Measurements from ENCODE around the gene MARCHF7. TPM values are rescaled to one million over a fixed set of nuclear protein-coding genes. Genes with fewer than 3 reads are reported as not detected.

Gene MARCHF7
- total and polyA plus RNA-seq, 2 of the 8 experiments (the other 6 are each of a cell fraction or from before 2014, with no cell fraction given), result 18.3 to 116 TPM

DNA sequence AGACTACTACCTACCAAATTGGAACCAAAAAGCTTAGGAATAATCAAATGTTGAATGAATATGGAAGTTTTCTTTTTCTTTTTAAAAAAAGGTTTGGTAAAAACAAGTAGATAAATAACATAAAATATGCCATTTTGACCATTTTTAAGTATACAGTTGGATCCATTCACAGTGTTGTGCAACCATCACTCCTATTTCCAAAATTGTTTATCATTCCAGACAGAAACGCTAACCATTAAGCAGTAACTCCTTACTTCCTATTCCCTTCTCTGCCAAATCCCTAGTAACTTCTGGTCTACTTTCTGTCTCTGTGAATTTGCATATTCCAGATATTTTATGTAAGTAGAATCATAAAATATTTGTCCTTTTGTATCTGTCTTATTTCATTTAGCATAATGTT is 45.9 kb downstream of the MARCHF7 start (continued):
- no peak for TF ChIP-seq POLR2A (IDR thresholded peaks at IDR 0.05; ENCODE audit: control extremely low read depth in 1 of 2, low read depth in 2 of 2, low read length in 2 of 2)
- no peak for TF ChIP-seq SP2 (IDR thresholded peaks at IDR 0.05; ENCODE audit: low read length)
- no peak for TF ChIP-seq EZH2 (IDR thresholded peaks at IDR 0.05; ENCODE audit: low read depth, low read length, severe bottlenecking)
- TF ChIP-seq, protein P1, sequence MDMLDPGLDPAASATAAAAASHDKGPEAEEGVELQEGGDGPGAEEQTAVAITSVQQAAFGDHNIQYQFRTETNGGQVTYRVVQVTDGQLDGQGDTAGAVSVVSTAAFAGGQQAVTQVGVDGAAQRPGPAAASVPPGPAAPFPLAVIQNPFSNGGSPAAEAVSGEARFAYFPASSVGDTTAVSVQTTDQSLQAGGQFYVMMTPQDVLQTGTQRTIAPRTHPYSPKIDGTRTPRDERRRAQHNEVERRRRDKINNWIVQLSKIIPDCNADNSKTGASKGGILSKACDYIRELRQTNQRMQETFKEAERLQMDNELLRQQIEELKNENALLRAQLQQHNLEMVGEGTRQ (IDR thresholded peaks at IDR 0.05; ENCODE audit: low read length), result no peak

Measured in H1 (cell line).